ENCODE results near the gene SRMS.

GRCh38 chr20:63525185-63525584, 22.4 kb downstream of the SRMS start:
- TF ChIP-seq CTCF (optimal IDR thresholded peaks at IDR 0.05 in 1 of 3, IDR thresholded peaks at IDR 0.05 in 1 of 3, conservative IDR thresholded peaks at IDR 0.05 in 1 of 3; ENCODE audit: extremely low read depth in 1 of 3, insufficient read depth in 2 of 3, low read length in 3 of 3) (no peak), EZH2 (IDR thresholded peaks at IDR 0.05; ENCODE audit: low read length) (no peak)
